NCI-H2196 treated with DMSO at 0.1 percent for 48 hours (cell line): ENCODE measurements around the gene KIF5C.

Experiments used
- DNase-seq: peaks from one replicate; lab custom pipeline; 2025; ENCODE audit not compliant: unreplicated experiment; lab: John Stamatoyannopoulos, UW

Gene KIF5C

GRCh38 chr2:149068996-149069888 is 194.2 kb downstream of the KIF5C start:
- no peak for DNase-seq

- no peak for DNase-seq
Measured at GRCh38 chr2:149070681-149071320, 195.8 kb downstream of the KIF5C start.

- no peak for DNase-seq
Measured at GRCh38 chr2:149075105-149075504, 200.1 kb downstream of the KIF5C start.

- no peak for DNase-seq
Measured at GRCh38 chr2:149075853-149076252, 200.8 kb downstream of the KIF5C start.
